Upper lobe of left lung (tissue), 4 donors: Measurements from ENCODE around the gene TLE1.

Experiments
- EP300 ChIP-seq, 4 donors: sonication (generic); formaldehyde crosslinking; IDR thresholded peaks; one replicate each; pipeline ENCODE4 v1.5.1; 2017; ENCODE audit warnings: antibody characterized with exemption in 4 of 4, control low read depth in 2 of 4
- POLR2A ChIP-seq, 4 donors: fragments of 450-650 bp; IDR thresholded peaks; one replicate each; pipeline ENCODE4 v1.5.1; 2016 to 2017; ENCODE audit warnings: antibody characterized with exemption in 4 of 4, mild to moderate bottlenecking in 2 of 4
- POLR2AphosphoS5 ChIP-seq, 2 donors: sonication (generic); formaldehyde crosslinking; IDR thresholded peaks; one replicate each; pipeline ENCODE4 v1.5.1; 2017; ENCODE audit warnings: antibody characterized with exemption in 2 of 2
- TF ChIP-seq, protein P1 (sequence below), 6 experiments: fragments of 450-650 bp in 4 of 6; fragments of 200-600 bp in 2 of 6; sonication (generic) in 2 of 6; IDR thresholded peaks; one replicate each; pipeline ENCODE4 v1.5.1; 2016 to 2019; ENCODE audit warnings: antibody characterized with exemption in 6 of 6

DNA sequence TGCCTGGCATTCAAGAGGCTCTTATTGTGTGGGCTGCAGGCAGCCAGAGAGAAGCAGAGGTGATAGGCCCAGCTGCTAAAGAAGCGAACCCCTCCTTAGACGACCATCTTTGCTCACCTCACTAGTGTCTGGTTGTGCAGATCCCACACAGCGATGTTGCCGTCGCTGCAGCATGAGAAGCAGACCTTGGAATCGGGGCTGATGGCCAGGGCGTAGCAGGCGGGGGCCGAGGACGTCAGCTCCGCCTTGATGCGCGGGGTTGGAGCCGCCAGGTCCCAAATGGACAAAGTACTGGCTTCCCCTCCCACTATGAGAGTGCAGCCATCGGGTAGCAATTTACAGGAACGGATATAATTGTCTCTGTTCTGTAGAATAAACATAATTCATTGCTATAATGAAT lies 98.7 kb downstream of the TLE1 start:
- TF ChIP-seq POLR2A (IDR thresholded peaks at IDR 0.05) (no peak), POLR2AphosphoS5 (IDR thresholded peaks at IDR 0.05) (no peak), EP300 (IDR thresholded peaks at IDR 0.05) (no peak)
- TF ChIP-seq, protein P1, sequence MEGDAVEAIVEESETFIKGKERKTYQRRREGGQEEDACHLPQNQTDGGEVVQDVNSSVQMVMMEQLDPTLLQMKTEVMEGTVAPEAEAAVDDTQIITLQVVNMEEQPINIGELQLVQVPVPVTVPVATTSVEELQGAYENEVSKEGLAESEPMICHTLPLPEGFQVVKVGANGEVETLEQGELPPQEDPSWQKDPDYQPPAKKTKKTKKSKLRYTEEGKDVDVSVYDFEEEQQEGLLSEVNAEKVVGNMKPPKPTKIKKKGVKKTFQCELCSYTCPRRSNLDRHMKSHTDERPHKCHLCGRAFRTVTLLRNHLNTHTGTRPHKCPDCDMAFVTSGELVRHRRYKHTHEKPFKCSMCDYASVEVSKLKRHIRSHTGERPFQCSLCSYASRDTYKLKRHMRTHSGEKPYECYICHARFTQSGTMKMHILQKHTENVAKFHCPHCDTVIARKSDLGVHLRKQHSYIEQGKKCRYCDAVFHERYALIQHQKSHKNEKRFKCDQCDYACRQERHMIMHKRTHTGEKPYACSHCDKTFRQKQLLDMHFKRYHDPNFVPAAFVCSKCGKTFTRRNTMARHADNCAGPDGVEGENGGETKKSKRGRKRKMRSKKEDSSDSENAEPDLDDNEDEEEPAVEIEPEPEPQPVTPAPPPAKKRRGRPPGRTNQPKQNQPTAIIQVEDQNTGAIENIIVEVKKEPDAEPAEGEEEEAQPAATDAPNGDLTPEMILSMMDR (IDR thresholded peaks at IDR 0.05): no peak
